ENCODE results near the gene SLC25A29. TPM values are rescaled to one million over a fixed set of nuclear protein-coding genes. Genes with fewer than 3 reads are reported as not detected.
A peak's percentile ranks its signal among the peaks of the same experiment; 100 is the strongest.

Gene SLC25A29
- total and polyA plus RNA-seq, 2 of the 13 experiments (the other 11 are each of a cell fraction or from before 2014, with no cell fraction given) = 12.2 to 17.2 TPM

DNA sequence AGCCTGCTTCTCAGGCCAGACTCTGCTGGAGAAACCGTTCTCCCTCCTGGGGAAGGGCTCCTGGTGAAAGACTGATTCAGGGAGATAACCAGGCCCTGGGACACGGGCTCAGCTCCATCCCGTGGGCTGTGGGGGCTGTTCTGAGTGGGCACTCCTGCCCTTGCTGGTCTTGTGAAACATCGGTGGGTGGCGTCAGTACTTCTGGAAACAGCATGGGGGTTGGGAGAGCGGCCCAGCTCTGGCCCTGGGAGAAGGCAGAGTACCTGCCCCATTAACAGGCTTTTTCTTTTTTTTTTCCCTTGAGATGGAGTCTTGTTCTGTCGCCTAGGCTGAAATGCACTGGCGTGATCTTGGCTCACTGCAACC lies 17.7 kb upstream of the SLC25A29 start (continued):
- TF ChIP-seq, protein P1, sequence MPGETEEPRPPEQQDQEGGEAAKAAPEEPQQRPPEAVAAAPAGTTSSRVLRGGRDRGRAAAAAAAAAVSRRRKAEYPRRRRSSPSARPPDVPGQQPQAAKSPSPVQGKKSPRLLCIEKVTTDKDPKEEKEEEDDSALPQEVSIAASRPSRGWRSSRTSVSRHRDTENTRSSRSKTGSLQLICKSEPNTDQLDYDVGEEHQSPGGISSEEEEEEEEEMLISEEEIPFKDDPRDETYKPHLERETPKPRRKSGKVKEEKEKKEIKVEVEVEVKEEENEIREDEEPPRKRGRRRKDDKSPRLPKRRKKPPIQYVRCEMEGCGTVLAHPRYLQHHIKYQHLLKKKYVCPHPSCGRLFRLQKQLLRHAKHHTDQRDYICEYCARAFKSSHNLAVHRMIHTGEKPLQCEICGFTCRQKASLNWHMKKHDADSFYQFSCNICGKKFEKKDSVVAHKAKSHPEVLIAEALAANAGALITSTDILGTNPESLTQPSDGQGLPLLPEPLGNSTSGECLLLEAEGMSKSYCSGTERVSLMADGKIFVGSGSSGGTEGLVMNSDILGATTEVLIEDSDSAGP (CRISPR knock-in tag; IDR thresholded peaks at IDR 0.05; ENCODE audit: borderline replicate concordance) = no peak
- TF ChIP-seq ATF7-NPFF (CRISPR knock-in tag; IDR thresholded peaks at IDR 0.05; ENCODE audit: low read depth) = no peak
- no peak for TF ChIP-seq ZNF737 (CRISPR knock-in tag; IDR thresholded peaks at IDR 0.05; ENCODE audit: borderline replicate concordance)
- peak; percentile 4; the same call in 1 of the 2 replicates for TF ChIP-seq ZBTB7B (CRISPR knock-in tag; IDR thresholded peaks at IDR 0.05)
- no peak for TF ChIP-seq MTA3 (CRISPR knock-in tag; IDR thresholded peaks at IDR 0.05)
- no peak for TF ChIP-seq SMAD1 (CRISPR knock-in tag; IDR thresholded peaks at IDR 0.05; ENCODE audit: borderline replicate concordance, low read depth)
- no peak for TF ChIP-seq CENPT (CRISPR knock-in tag; IDR thresholded peaks at IDR 0.05; ENCODE audit: low read depth)

DNA sequence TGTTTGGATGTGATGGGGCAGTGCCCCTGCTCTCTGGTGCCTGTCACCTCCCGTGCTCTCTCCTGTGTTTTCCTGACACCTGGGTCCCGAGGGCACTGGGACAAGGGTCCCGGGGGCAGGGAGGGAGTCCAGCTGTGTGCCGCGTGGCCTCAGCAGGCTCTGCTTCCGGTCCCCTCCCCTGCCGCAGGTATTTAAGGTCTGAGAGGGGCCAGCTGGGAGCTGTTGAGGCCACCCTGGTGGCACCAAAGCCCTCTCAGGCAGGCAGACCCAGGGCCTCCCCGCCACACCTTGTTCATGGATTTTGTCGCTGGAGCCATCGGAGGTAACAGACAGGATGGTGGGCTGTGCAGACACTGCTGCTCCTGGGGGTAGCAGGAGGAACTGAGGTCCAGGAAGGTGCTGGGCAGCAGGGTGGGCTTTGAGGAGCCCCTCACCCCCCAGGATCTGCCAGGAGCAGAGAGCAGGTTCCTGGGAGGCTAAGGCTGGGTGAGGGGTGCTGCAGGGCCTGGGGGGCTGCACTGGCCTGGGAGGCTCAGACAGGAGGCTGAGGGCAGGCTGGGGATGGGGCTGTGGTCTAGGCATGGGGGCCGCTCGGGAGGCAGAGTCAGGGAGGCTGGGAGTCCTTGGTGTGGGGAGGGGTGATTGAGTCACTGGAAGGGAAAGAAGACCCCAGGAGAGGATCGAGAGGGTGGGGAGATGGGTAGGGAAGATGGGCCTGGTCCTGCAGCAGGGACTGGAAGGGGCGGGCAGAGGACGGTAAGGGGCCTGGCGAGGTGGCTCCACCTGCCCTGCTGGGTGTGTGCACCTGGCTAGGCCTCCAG lies 17.1 kb upstream of the SLC25A29 start, which contains the start of gene SLC25A47:
TSS of gene SLC25A47 (plus strand) at position 219 of the 821 bp plus-strand sequence. CDS start at position 295, 76 bp downstream.
- ChIA-PET POLR2A (interaction anchor here (0.5 to 0.8 kb wide), 3 partner anchors 38 to 1147 kb away, joined by 3 to 4 read pairs (median 3); no protein-coding TSS in a partner anchor), CTCF (ENCODE audit: low intra/inter-chr PET ratio, low total read pairs) (no interaction called here)
- H3K9ac ChIP-seq (ENCODE audit: insufficient read depth, low read depth, low read length) = peak within 1 kb of the TSS; percentile 41; the same call in 1 of the 2 replicates
- peak within 1 kb of the TSS; percentile 80 for H3K4me2 ChIP-seq (ENCODE audit: low read depth, low read length)
- no peaks in the 10 kb centered on the region for H3K9me3 ChIP-seq (ENCODE audit: low read length)
- H3K4me3 ChIP-seq (replicated peaks in 1 of 3; ENCODE audit: insufficient read depth in 1 of 3, low read depth in 2 of 3, low read length in 3 of 3) = peak within 1 kb of the TSS in 1 of 3 experiments; percentile 52; a peak in 2 of 6 replicates
- FAIRE-seq = no peak
- H3K36me3 ChIP-seq (replicated peaks in 1 of 2; ENCODE audit: control insufficient read depth in 1 of 2, insufficient read depth in 2 of 2, low read length in 2 of 2) = no peaks in the 10 kb centered on the region
- H4K20me1 ChIP-seq (ENCODE audit: insufficient read depth, low read length) = no peaks in the 10 kb centered on the region
- peak; percentile 1; the same call in 2 of the 3 replicates for ATAC-seq
- peaks cover 78% of the 10 kb centered on the region for H3K4me1 ChIP-seq (ENCODE audit: insufficient read depth, low read length)
- peaks cover 0 to 2% of the 10 kb centered on the region in 2 experiments; a peak in 1 of 5 replicates for H3K27me3 ChIP-seq (ENCODE audit: control insufficient read depth in 1 of 2, insufficient read depth in 2 of 2, low read length in 2 of 2)
- no peak within 1 kb of the TSS for H2AFZ ChIP-seq (ENCODE audit: low read length)
- no TSS peak for BruUV-seq (replicated peaks)
- H3K27ac ChIP-seq (ENCODE audit: extremely low read length, insufficient read depth, low read length) = peak within 1 kb of the TSS; percentile 19
- in situ Hi-C loops (cut with HindIII; ENCODE audit: extremely low pct_ligation_motif_present, low pct_unique_long_range_greater_than_20kb) (no loop called here), intact Hi-C loops (cut with micrococcal nuclease; ENCODE audit: unreplicated experiment) (loop anchor here (2.0 to 5.0 kb wide), 2 partner anchors 17 to 54 kb away; partner anchors contain the start of genes SLC25A29 and WDR25)
- WGBS (ENCODE audit: low lambda C conversion rate) = 57% methylated on average over 9 of the region's 16 CpGs
- H3K79me2 ChIP-seq (ENCODE audit: insufficient read depth, low read length) = no peaks in the 10 kb centered on the region
- DNase-seq (ENCODE audit: low spot score) = no peak
- no peak for TF ChIP-seq ZNF572 (CRISPR knock-in tag; IDR thresholded peaks at IDR 0.05)
- TF ChIP-seq DPF2 (CRISPR knock-in tag; IDR thresholded peaks at IDR 0.05; ENCODE audit: borderline replicate concordance, low read depth) = no peak
- no peak for TF ChIP-seq HINFP (CRISPR knock-in tag; IDR thresholded peaks at IDR 0.05; ENCODE audit: low read depth)
- TF ChIP-seq, protein P2, sequence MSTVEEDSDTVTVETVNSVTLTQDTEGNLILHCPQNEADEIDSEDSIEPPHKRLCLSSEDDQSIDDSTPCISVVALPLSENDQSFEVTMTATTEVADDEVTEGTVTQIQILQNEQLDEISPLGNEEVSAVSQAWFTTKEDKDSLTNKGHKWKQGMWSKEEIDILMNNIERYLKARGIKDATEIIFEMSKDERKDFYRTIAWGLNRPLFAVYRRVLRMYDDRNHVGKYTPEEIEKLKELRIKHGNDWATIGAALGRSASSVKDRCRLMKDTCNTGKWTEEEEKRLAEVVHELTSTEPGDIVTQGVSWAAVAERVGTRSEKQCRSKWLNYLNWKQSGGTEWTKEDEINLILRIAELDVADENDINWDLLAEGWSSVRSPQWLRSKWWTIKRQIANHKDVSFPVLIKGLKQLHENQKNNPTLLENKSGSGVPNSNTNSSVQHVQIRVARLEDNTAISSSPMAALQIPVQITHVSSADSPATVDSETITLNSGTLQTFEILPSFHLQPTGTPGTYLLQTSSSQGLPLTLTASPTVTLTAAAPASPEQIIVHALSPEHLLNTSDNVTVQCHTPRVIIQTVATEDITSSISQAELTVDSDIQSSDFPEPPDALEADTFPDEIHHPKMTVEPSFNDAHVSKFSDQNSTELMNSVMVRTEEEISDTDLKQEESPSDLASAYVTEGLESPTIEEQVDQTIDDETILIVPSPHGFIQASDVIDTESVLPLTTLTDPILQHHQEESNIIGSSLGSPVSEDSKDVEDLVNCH (CRISPR knock-in tag; IDR thresholded peaks at IDR 0.05) = 0 out of 2 replicates have a peak, but pooled peaks have one; percentile 32
- TF ChIP-seq EP300 (IDR thresholded peaks at IDR 0.05; ENCODE audit: low read depth in 2 of 2, low read length in 2 of 2) = peak in 1 of 2 experiments; percentile 14; a peak in 1 of 4 replicates
- TF ChIP-seq EP300 (CRISPR knock-in tag; IDR thresholded peaks at IDR 0.05; ENCODE audit: borderline replicate concordance) = no peak
- TF ChIP-seq PRMT3 (CRISPR knock-in tag; IDR thresholded peaks at IDR 0.05; ENCODE audit: borderline replicate concordance, low read depth) = no peak
- peak; percentile 46; the same call in 1 of the 2 replicates for TF ChIP-seq NR2F2 (IDR thresholded peaks at IDR 0.05; ENCODE audit: borderline replicate concordance, low read depth)
- TF ChIP-seq ZNF510 (CRISPR knock-in tag; IDR thresholded peaks at IDR 0.05; ENCODE audit: low read depth) = peak; percentile 55; the same call in 1 of the 2 replicates
